Panc1 (cell line): Measurements from ENCODE around the gene CES3. TPM values are rescaled to one million over a fixed set of nuclear protein-coding genes. Genes with fewer than 3 reads are reported as not detected.

Source experiments
- ATAC-seq: fragments of 200-7000 bp; cut with Tn5 transposase; 2 replicates; pipeline ENCODE4 v1.9.1; 2020; ENCODE audit warnings: mild to moderate bottlenecking, moderate library complexity
- BruUV-seq: library from RNA; stranded (reverse); fragments of 400-500 nt; replicated peaks from 2 replicates; lab custom pipeline; 2021; lab: Mats Ljungman, UMichigan
- CTCF ChIA-PET: fragments of 300-600 bp; sonication (Branson Sonifier 250); formaldehyde crosslinking; loops from one replicate; lab custom pipeline; 2022; ENCODE audit warnings: antibody characterized with exemption; lab: Charles Lee
- POLR2A ChIA-PET: fragments of 300-600 bp; sonication (Branson Sonifier 250); formaldehyde crosslinking; loops from one replicate; lab custom pipeline; 2022; ENCODE audit warnings: antibody characterized with exemption; lab: Charles Lee
- DNase-seq: peaks from one replicate; pipeline ENCODE4 v3.0.0-alpha.2; 2010; ENCODE audit warnings: low read depth, low spot score
- H3K27ac ChIP-seq: 2 replicates; pipeline ENCODE4 v1.5.1; 2011; ENCODE audit warnings: mild to moderate bottlenecking, low read length, inconsistent platforms
- H3K27me3 ChIP-seq: fragments of 200-500 bp; sonication (Bioruptor generic); 2 replicates; pipeline ENCODE4 v1.6.0; 2014; ENCODE audit warnings: low read length, inconsistent platforms; ENCODE audit not compliant: control insufficient read depth, insufficient read depth
- H3K36me3 ChIP-seq: fragments of 200-500 bp; sonication (Bioruptor generic); 2 replicates; pipeline ENCODE4 v1.5.1; 2014; ENCODE audit warnings: inconsistent platforms, mild to moderate bottlenecking, low read length, moderate library complexity; ENCODE audit not compliant: control insufficient read depth, insufficient read depth
- H3K4me1 ChIP-seq: 2 replicates; pipeline ENCODE4 v1.5.1; 2011; ENCODE audit warnings: inconsistent platforms, mild to moderate bottlenecking, low read length, moderate library complexity; ENCODE audit not compliant: control insufficient read depth, insufficient read depth
- H3K4me3 ChIP-seq, 2 experiments: 2 replicates each; pipeline ENCODE4 v1.5.1; 2011 to 2012; ENCODE audit warnings: low read depth in 2 of 2, low read length in 2 of 2, mild to moderate bottlenecking in 2 of 2, inconsistent platforms in 1 of 2, moderate library complexity in 1 of 2
- H3K9me3 ChIP-seq: fragments of 200-500 bp; sonication (Bioruptor generic); 2 replicates; pipeline ENCODE4 v1.5.1; 2014; ENCODE audit warnings: low read depth, mild to moderate bottlenecking, inconsistent platforms, low read length, moderate library complexity; ENCODE audit not compliant: control insufficient read depth, insufficient read depth
- POLR2AphosphoS5 ChIP-seq: IDR thresholded peaks from 2 replicates; pipeline ENCODE4 v1.6.1; 2012; ENCODE audit warnings: mild to moderate bottlenecking, low read depth, low read length, moderate library complexity
- SIN3A ChIP-seq: IDR thresholded peaks from 2 replicates; pipeline ENCODE4 v1.6.1; 2012; ENCODE audit warnings: low read depth, mild to moderate bottlenecking, low read length, moderate library complexity, borderline replicate concordance; ENCODE audit not compliant: insufficient read depth
- TCF7L2 ChIP-seq: IDR thresholded peaks from 2 replicates; pipeline ENCODE4 v1.6.1; 2011; ENCODE audit warnings: mild to moderate bottlenecking, low read depth, low read length, inconsistent platforms
- in situ Hi-C: cut with HindIII; loops from 2 replicates; pipeline ENCODE4 v1.10.0; 2016; ENCODE audit warnings: low sequenced_read_pairs, low pct_unique_long_range_greater_than_20kb
- intact Hi-C: fragments of 100-400 bp; cut with micrococcal nuclease; formaldehyde crosslinking; loops from one replicate; pipeline ENCODE4 v1.10.0; 2022; ENCODE audit not compliant: unreplicated experiment
- total RNA-seq: library from RNA; stranded (reverse); gene quantifications from one replicate; pipeline ENCODE4 v1.2.1, GENCODE V29; 2021; ENCODE audit not compliant: unreplicated experiment
- TF ChIP-seq, protein P1 (sequence below), 2 experiments: IDR thresholded peaks; 2 replicates each; pipeline ENCODE4 v1.6.1; 2011 to 2012; ENCODE audit warnings: low read depth in 2 of 2, control low read depth in 1 of 2, low read length in 1 of 2, mild to moderate bottlenecking in 1 of 2, moderate library complexity in 1 of 2; ENCODE audit not compliant: insufficient read depth in 1 of 2
- TF ChIP-seq, protein P2 (sequence below): fragments of 450-650 bp; IDR thresholded peaks from 2 replicates; pipeline ENCODE4 v1.5.1; 2017; ENCODE audit warnings: mild to moderate bottlenecking

The CES3 gene
- total RNA-seq, 1 experiment from 2014 or later, result not detected

DNA sequence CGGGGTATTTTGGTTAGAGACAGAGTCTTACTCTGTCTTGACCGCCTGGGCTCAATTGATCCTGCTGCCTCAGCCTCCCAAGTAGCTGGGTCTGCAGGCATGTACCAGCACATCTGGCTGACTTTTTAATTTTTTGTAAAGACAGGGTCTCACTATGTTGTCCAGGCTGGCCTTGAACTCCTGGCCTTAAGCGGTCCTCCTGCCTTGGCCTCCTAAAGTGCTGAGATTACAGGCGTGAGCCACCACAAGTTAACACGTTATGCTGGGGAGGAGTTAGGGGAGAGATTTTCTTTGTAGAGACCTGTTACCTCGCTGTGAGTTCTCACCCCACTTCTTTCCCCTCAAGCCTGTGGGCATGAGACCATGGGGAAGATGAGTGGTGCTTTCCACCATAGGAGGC, 25.5 kb downstream of the CES3 start:
- ChIA-PET CTCF (no interaction called here), POLR2A (no interaction called here)
- ATAC-seq, result no peak
- TF ChIP-seq, protein P1, sequence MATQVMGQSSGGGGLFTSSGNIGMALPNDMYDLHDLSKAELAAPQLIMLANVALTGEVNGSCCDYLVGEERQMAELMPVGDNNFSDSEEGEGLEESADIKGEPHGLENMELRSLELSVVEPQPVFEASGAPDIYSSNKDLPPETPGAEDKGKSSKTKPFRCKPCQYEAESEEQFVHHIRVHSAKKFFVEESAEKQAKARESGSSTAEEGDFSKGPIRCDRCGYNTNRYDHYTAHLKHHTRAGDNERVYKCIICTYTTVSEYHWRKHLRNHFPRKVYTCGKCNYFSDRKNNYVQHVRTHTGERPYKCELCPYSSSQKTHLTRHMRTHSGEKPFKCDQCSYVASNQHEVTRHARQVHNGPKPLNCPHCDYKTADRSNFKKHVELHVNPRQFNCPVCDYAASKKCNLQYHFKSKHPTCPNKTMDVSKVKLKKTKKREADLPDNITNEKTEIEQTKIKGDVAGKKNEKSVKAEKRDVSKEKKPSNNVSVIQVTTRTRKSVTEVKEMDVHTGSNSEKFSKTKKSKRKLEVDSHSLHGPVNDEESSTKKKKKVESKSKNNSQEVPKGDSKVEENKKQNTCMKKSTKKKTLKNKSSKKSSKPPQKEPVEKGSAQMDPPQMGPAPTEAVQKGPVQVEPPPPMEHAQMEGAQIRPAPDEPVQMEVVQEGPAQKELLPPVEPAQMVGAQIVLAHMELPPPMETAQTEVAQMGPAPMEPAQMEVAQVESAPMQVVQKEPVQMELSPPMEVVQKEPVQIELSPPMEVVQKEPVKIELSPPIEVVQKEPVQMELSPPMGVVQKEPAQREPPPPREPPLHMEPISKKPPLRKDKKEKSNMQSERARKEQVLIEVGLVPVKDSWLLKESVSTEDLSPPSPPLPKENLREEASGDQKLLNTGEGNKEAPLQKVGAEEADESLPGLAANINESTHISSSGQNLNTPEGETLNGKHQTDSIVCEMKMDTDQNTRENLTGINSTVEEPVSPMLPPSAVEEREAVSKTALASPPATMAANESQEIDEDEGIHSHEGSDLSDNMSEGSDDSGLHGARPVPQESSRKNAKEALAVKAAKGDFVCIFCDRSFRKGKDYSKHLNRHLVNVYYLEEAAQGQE (IDR thresholded peaks at IDR 0.05; ENCODE audit: insufficient read depth in 1 of 2, low read depth in 2 of 2, low read length in 1 of 2), result no peak
- TF ChIP-seq SIN3A (no peak), TCF7L2 (no peak), POLR2AphosphoS5 (no peak)
- TF ChIP-seq, protein P2, sequence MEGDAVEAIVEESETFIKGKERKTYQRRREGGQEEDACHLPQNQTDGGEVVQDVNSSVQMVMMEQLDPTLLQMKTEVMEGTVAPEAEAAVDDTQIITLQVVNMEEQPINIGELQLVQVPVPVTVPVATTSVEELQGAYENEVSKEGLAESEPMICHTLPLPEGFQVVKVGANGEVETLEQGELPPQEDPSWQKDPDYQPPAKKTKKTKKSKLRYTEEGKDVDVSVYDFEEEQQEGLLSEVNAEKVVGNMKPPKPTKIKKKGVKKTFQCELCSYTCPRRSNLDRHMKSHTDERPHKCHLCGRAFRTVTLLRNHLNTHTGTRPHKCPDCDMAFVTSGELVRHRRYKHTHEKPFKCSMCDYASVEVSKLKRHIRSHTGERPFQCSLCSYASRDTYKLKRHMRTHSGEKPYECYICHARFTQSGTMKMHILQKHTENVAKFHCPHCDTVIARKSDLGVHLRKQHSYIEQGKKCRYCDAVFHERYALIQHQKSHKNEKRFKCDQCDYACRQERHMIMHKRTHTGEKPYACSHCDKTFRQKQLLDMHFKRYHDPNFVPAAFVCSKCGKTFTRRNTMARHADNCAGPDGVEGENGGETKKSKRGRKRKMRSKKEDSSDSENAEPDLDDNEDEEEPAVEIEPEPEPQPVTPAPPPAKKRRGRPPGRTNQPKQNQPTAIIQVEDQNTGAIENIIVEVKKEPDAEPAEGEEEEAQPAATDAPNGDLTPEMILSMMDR, result no peak
- Histone ChIP-seq H3K4me1 (no peaks in the 10 kb centered on the region), H3K4me3 (no peak overlapping the region), H3K27ac (no peak overlapping the region), H3K27me3 (no peaks in the 10 kb centered on the region), H3K9me3 (no peaks in the 10 kb centered on the region), H3K36me3 (no peaks in the 10 kb centered on the region)
- intact Hi-C loops (no loop called here), in situ Hi-C loops (no loop called here)
- no peak for DNase-seq
- BruUV-seq, result no TSS peak

DNA sequence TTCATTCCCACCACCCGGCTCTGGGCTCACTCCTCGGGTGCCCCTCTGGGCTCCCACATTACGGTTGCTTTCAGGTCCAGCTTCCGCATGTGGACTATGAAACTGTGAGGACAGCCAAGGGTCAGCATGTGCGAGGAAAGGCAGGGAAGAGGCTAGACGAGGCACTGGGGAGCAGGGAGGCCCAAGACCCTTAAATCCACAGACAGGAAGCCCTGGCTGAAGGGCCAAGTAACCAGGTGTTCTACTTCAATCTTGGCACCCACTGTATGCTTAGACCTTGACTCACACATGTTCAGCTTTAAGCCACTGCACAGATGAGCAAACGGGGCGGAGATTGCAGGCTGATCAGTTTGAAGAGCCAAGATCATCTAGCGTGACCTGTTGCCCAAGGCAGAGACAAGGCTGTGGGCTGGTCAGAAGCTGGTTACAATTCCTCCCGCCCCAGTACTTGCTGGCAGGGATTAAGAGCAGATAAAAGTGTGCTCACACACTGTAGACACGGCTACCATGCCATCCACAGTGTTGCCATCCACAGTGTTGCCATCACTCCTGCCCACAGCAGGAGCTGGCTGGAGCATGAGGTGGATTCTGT, 27.2 kb downstream of the CES3 start, which contains the start of gene CES4A:
Gene CES4A (plus strand): TSS at position 393 of the 592 bp plus-strand sequence. CDS start 184 bp downstream, at position 577.
- CTCF ChIA-PET, result no interaction called here
- Histone ChIP-seq H3K4me3 (no peak within 1 kb of the TSS), H3K36me3 (no peaks in the 10 kb centered on the region), H3K4me1 (no peaks in the 10 kb centered on the region), H3K27ac (no peak within 1 kb of the TSS), H3K27me3 (no peaks in the 10 kb centered on the region), H3K9me3 (no peaks in the 10 kb centered on the region)
- DNase-seq (no peak), ATAC-seq (peak; percentile 48; the same call in 1 of the 2 replicates)
- POLR2A ChIA-PET, result no interaction called here
- in situ Hi-C loops, result no loop called here
- intact Hi-C loops, result no loop called here
- BruUV-seq, result no TSS peak
- TF ChIP-seq SIN3A (no peak), TCF7L2 (no peak), POLR2AphosphoS5 (no peak)
- TF ChIP-seq, protein P2, result no peak
- TF ChIP-seq, protein P1 (IDR thresholded peaks at IDR 0.05; ENCODE audit: insufficient read depth in 1 of 2, low read depth in 2 of 2, low read length in 1 of 2), result no peak
